WTC11 (cell line): ENCODE data around the gene LAMA4. TPM values are rescaled to one million over a fixed set of nuclear protein-coding genes. Genes with fewer than 3 reads are reported as not detected.

ENCODE experiments used
- ATAC-seq: fragments of 200-7000 bp; cut with Tn5 transposase; 2 replicates; pipeline ENCODE4 v1.10.0; 2021; ENCODE audit warnings: mild to moderate bottlenecking, moderate library complexity
- CTCF ChIA-PET: fragments of 300-600 bp; sonication (Branson Sonifier 250); formaldehyde crosslinking; loops from one replicate; lab custom pipeline; 2021; ENCODE audit warnings: antibody characterized with exemption; lab: Charles Lee
- POLR2A ChIA-PET: fragments of 350-600 bp; sonication (Branson Sonifier 250); formaldehyde crosslinking; loops from one replicate; lab custom pipeline; 2021; ENCODE audit warnings: antibody characterized with exemption; lab: Charles Lee
- DNase-seq: peaks from one replicate; pipeline ENCODE4 v3.0.0; 2021; ENCODE audit warnings: low spot score
- H3K27ac Mint-ChIP-seq: 2 replicates; pipeline ENCODE4 v1.8.0; 2021; ENCODE audit warnings: mixed read lengths
- H3K27me3 Mint-ChIP-seq: 2 replicates; pipeline ENCODE4 v1.8.0; 2021; ENCODE audit warnings: low read depth, mild to moderate bottlenecking, moderate library complexity, mixed read lengths
- H3K36me3 Mint-ChIP-seq: 2 replicates; pipeline ENCODE4 v1.8.0; 2021; ENCODE audit warnings: mixed read lengths
- H3K4me1 Mint-ChIP-seq: 2 replicates; pipeline ENCODE4 v1.8.0; 2022; ENCODE audit warnings: mixed read lengths
- H3K4me3 Mint-ChIP-seq: 2 replicates; pipeline ENCODE4 v1.8.0; 2021; ENCODE audit warnings: mild to moderate bottlenecking, moderate library complexity, mixed read lengths
- H3K9me3 Mint-ChIP-seq: 2 replicates; pipeline ENCODE4 v1.8.0; 2021; ENCODE audit warnings: mixed read lengths
- AR ChIP-seq: fragments of 250-450 bp; sonication (Bioruptor Pico); IDR thresholded peaks from 2 replicates; pipeline ENCODE4 v1.9.0; 2021; ENCODE audit warnings: mild to moderate bottlenecking
- ATF1 ChIP-seq: sonication (generic); formaldehyde crosslinking; IDR thresholded peaks from 2 replicates; pipeline ENCODE4 v1.8.1; 2023; ENCODE audit warnings: mild to moderate bottlenecking, moderate library complexity, missing genetic modification reagents
- CTCF ChIP-seq: fragments of 200-600 bp; IDR thresholded peaks from 2 replicates; pipeline ENCODE4 v1.8.0; 2022; ENCODE audit warnings: antibody characterized with exemption
- HMGA2 ChIP-seq: fragments of 250-450 bp; sonication (Bioruptor Pico); IDR thresholded peaks from 2 replicates; pipeline ENCODE4 v1.4.0; 2021; ENCODE audit warnings: mild to moderate bottlenecking, moderate library complexity
- IRF2 ChIP-seq: sonication (generic); formaldehyde crosslinking; IDR thresholded peaks from 2 replicates; pipeline ENCODE4 v1.8.0; 2022; ENCODE audit warnings: low read depth, missing genetic modification reagents, borderline replicate concordance
- JUN ChIP-seq: sonication (generic); formaldehyde crosslinking; IDR thresholded peaks from 2 replicates; pipeline ENCODE4 v1.8.0; 2023; ENCODE audit warnings: mild to moderate bottlenecking, missing genetic modification reagents
- NR3C1 ChIP-seq: sonication (generic); formaldehyde crosslinking; conservative IDR thresholded peaks from 2 replicates; pipeline ENCODE4 v1.8.1; 2023; ENCODE audit warnings: low read depth, mild to moderate bottlenecking, missing genetic modification reagents
- TEAD1 ChIP-seq: sonication (generic); formaldehyde crosslinking; IDR thresholded peaks from 2 replicates; pipeline ENCODE4 v1.8.0; 2022; ENCODE audit warnings: mild to moderate bottlenecking, missing genetic modification reagents
- ZNF138 ChIP-seq: sonication (generic); formaldehyde crosslinking; conservative IDR thresholded peaks from 2 replicates; pipeline ENCODE4 v1.8.1; 2022; ENCODE audit warnings: mild to moderate bottlenecking, moderate library complexity, missing genetic modification reagents
- ZNF232 ChIP-seq: sonication (generic); formaldehyde crosslinking; IDR thresholded peaks from 2 replicates; pipeline ENCODE4 v1.8.0; 2022; ENCODE audit warnings: mild to moderate bottlenecking, missing genetic modification reagents
- total RNA-seq: library from RNA; stranded (reverse); gene quantifications from 3 replicates; pipeline ENCODE4 v1.2.3, GENCODE V29; 2021
- TF ChIP-seq, protein P1 (sequence below): sonication (generic); formaldehyde crosslinking; IDR thresholded peaks from 2 replicates; pipeline ENCODE4 v1.8.1; 2023; ENCODE audit warnings: mild to moderate bottlenecking, missing genetic modification reagents, moderate library complexity
- TF ChIP-seq, protein P2 (sequence below): sonication (generic); formaldehyde crosslinking; IDR thresholded peaks from 2 replicates; pipeline ENCODE4 v1.8.0; 2022; ENCODE audit warnings: mild to moderate bottlenecking, missing genetic modification reagents
- TF ChIP-seq, protein P3 (sequence below): fragments of 250-450 bp; sonication (Bioruptor Pico); IDR thresholded peaks from 2 replicates; pipeline ENCODE4 v2.1.2; 2022; ENCODE audit warnings: mild to moderate bottlenecking, moderate library complexity
- TF ChIP-seq, protein P4 (sequence below): sonication (generic); formaldehyde crosslinking; IDR thresholded peaks from 2 replicates; pipeline ENCODE4 v1.8.0; 2022; ENCODE audit warnings: mild to moderate bottlenecking, missing genetic modification reagents
- TF ChIP-seq, protein P5 (sequence below): sonication (generic); formaldehyde crosslinking; IDR thresholded peaks from 2 replicates; pipeline ENCODE4 v1.8.1; 2023; ENCODE audit warnings: mild to moderate bottlenecking, moderate library complexity, missing genetic modification reagents
- TF ChIP-seq, protein P6 (sequence below): sonication (generic); formaldehyde crosslinking; IDR thresholded peaks from 2 replicates; pipeline ENCODE4 v1.8.0; 2022; ENCODE audit warnings: missing genetic modification reagents
- TF ChIP-seq, protein P7 (sequence below): fragments of 250-450 bp; sonication (Bioruptor Pico); conservative IDR thresholded peaks from 2 replicates; pipeline ENCODE4 v1.9.0; 2021; ENCODE audit warnings: mild to moderate bottlenecking

LAMA4 gene
- total RNA-seq, 1 experiment from 2014 or later = 1.6 TPM

- TF ChIP-seq CTCF = no peak
- TF ChIP-seq, protein P1, sequence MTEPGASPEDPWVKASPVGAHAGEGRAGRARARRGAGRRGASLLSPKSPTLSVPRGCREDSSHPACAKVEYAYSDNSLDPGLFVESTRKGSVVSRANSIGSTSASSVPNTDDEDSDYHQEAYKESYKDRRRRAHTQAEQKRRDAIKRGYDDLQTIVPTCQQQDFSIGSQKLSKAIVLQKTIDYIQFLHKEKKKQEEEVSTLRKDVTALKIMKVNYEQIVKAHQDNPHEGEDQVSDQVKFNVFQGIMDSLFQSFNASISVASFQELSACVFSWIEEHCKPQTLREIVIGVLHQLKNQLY = no peak
- no peak for TF ChIP-seq ATF1 (CRISPR knock-in tag)
- TF ChIP-seq, protein P2, sequence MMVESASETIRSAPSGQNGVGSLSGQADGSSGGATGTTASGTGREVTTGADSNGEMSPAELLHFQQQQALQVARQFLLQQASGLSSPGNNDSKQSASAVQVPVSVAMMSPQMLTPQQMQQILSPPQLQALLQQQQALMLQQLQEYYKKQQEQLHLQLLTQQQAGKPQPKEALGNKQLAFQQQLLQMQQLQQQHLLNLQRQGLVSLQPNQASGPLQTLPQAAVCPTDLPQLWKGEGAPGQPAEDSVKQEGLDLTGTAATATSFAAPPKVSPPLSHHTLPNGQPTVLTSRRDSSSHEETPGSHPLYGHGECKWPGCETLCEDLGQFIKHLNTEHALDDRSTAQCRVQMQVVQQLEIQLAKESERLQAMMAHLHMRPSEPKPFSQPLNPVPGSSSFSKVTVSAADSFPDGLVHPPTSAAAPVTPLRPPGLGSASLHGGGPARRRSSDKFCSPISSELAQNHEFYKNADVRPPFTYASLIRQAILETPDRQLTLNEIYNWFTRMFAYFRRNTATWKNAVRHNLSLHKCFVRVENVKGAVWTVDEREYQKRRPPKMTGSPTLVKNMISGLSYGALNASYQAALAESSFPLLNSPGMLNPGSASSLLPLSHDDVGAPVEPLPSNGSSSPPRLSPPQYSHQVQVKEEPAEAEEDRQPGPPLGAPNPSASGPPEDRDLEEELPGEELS (CRISPR knock-in tag) = no peak
- TF ChIP-seq IRF2 (CRISPR knock-in tag) = no peak
- no peak for TF ChIP-seq ZNF232 (CRISPR knock-in tag)
- TF ChIP-seq, protein P3, sequence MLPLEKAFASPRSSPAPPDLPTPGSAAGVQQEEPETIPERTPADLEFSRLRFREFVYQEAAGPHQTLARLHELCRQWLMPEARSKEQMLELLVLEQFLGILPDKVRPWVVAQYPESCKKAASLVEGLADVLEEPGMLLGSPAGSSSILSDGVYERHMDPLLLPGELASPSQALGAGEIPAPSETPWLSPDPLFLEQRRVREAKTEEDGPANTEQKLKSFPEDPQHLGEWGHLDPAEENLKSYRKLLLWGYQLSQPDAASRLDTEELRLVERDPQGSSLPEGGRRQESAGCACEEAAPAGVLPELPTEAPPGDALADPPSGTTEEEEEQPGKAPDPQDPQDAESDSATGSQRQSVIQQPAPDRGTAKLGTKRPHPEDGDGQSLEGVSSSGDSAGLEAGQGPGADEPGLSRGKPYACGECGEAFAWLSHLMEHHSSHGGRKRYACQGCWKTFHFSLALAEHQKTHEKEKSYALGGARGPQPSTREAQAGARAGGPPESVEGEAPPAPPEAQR = no peak
- TF ChIP-seq ZNF138 = no peak
- TF ChIP-seq AR (CRISPR knock-in tag) = no peak
- TF ChIP-seq, protein P4, sequence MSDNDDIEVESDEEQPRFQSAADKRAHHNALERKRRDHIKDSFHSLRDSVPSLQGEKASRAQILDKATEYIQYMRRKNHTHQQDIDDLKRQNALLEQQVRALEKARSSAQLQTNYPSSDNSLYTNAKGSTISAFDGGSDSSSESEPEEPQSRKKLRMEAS = no peak
Measured at GRCh38 chr6:112296122-112296521, 41.8 kb upstream of the LAMA4 start (continued).

DNA sequence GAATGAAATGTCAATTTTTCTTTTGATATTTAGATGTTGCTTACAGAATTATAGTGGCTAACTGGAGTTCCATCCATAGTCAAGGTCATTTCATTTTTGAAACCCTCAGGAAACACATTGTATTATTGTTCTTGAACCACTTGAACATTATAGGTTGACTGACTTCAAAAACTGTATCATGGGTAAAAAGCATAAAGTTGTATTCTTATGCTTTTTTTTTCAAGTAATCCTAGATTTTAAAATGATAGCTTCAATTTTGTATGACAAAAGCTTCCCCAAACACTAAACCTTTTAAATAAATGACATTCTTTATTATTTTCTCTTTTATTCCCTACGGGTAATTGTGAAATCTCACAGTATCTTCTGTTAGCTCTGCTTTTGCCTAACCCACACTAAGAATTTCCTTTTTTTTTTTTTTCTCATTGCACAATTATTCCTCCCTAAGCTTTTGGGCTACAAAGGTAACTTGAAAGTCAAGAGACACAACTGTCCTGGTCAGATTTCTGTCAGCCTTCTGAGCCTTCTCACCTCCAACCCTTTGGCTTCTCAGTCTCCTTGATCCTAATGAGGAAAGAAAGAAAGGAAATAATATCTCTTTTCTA is 36.9 kb upstream of the LAMA4 start:
- ATAC-seq = no peak
- CTCF ChIA-PET = no interaction called here
- H3K9me3 Mint-ChIP-seq = no peaks in the 10 kb centered on the region
- no peak for DNase-seq
- peaks cover 6% of the 10 kb centered on the region for H3K4me1 Mint-ChIP-seq
- H3K27me3 Mint-ChIP-seq = no peaks in the 10 kb centered on the region
- no peak overlapping the region for H3K27ac Mint-ChIP-seq
- no peak overlapping the region for H3K4me3 Mint-ChIP-seq
- POLR2A ChIA-PET = no interaction called here
- no peaks in the 10 kb centered on the region for H3K36me3 Mint-ChIP-seq
- TF ChIP-seq, protein P5, sequence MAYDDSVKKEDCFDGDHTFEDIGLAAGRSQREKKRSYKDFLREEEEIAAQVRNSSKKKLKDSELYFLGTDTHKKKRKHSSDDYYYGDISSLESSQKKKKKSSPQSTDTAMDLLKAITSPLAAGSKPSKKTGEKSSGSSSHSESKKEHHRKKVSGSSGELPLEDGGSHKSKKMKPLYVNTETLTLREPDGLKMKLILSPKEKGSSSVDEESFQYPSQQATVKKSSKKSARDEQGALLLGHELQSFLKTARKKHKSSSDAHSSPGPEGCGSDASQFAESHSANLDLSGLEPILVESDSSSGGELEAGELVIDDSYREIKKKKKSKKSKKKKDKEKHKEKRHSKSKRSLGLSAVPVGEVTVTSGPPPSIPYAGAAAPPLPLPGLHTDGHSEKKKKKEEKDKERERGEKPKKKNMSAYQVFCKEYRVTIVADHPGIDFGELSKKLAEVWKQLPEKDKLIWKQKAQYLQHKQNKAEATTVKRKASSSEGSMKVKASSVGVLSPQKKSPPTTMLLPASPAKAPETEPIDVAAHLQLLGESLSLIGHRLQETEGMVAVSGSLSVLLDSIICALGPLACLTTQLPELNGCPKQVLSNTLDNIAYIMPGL (CRISPR knock-in tag) = no peak
- no peak for TF ChIP-seq HMGA2 (CRISPR knock-in tag)
- TF ChIP-seq, protein P6, sequence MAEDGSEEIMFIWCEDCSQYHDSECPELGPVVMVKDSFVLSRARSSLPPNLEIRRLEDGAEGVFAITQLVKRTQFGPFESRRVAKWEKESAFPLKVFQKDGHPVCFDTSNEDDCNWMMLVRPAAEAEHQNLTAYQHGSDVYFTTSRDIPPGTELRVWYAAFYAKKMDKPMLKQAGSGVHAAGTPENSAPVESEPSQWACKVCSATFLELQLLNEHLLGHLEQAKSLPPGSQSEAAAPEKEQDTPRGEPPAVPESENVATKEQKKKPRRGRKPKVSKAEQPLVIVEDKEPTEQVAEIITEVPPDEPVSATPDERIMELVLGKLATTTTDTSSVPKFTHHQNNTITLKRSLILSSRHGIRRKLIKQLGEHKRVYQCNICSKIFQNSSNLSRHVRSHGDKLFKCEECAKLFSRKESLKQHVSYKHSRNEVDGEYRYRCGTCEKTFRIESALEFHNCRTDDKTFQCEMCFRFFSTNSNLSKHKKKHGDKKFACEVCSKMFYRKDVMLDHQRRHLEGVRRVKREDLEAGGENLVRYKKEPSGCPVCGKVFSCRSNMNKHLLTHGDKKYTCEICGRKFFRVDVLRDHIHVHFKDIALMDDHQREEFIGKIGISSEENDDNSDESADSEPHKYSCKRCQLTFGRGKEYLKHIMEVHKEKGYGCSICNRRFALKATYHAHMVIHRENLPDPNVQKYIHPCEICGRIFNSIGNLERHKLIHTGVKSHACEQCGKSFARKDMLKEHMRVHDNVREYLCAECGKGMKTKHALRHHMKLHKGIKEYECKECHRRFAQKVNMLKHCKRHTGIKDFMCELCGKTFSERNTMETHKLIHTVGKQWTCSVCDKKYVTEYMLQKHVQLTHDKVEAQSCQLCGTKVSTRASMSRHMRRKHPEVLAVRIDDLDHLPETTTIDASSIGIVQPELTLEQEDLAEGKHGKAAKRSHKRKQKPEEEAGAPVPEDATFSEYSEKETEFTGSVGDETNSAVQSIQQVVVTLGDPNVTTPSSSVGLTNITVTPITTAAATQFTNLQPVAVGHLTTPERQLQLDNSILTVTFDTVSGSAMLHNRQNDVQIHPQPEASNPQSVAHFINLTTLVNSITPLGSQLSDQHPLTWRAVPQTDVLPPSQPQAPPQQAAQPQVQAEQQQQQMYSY (CRISPR knock-in tag) = no peak
- no peak for TF ChIP-seq JUN
- TF ChIP-seq NR3C1 (CRISPR knock-in tag) = no peak
- TF ChIP-seq, protein P7, sequence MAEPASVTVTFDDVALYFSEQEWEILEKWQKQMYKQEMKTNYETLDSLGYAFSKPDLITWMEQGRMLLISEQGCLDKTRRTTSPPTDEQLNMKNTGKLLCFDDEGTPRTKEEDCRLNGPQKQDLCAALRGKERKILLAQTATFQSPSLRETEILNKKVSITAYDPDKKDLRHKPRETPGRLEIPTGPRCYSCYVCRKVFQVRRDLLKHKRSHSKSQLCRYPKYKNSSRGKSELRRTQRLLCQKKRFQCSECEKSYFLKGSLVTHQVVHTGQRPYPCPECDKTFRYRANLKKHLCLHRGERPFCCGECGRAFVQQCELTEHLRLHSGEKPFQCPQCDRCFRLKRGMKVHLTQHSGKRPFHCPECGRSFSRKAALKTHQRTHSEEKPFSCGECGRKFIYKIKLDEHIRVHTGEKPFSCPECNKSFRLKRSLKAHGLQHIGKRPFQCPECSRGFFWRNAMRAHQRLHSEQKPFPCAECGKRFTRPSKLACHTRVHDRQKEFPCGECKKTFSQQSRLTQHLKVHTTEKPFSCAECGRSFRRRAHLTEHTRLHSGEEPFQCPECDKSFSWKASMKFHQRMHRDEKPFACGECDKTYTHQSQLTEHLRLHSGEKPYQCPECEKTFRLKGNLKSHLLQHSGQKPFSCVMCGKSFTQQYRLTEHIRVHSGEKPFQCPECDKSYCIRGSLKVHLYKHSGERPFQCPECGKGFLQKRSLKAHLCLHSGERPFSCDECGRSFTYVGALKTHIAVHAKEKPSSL (CRISPR knock-in tag) = no peak
- TF ChIP-seq TEAD1 (CRISPR knock-in tag) = no peak
